Liver (tissue), 3 donors: ENCODE results near the gene PCDH9.

Experiments used
- ATF3 ChIP-seq: IDR thresholded peaks from 2 replicates; pipeline ENCODE4 v1.6.1; 2016; ENCODE audit warnings: antibody characterized with exemption
- CTCF ChIP-seq: fragments of 150-350 bp; IDR thresholded peaks from 2 replicates; pipeline ENCODE4 v1.5.1; 2017; ENCODE audit warnings: improper control_type of control experiment, low read depth, low read length; ENCODE audit not compliant: missing input control
- EGR1 ChIP-seq, 2 donors: IDR thresholded peaks; 2 replicates each; pipeline ENCODE4 v1.6.1; 2016 to 2018; ENCODE audit warnings: antibody characterized with exemption in 2 of 2, low read depth in 2 of 2
- GABPA ChIP-seq, 2 donors: IDR thresholded peaks in 1 of 2; conservative IDR thresholded peaks in 1 of 2; 2 replicates each; pipeline ENCODE4 v1.6.1; 2016; ENCODE audit warnings: antibody characterized with exemption in 2 of 2, mild to moderate bottlenecking in 1 of 2, moderate library complexity in 1 of 2
- MAX ChIP-seq: IDR thresholded peaks from 2 replicates; pipeline ENCODE4 v1.6.1; 2016; ENCODE audit warnings: antibody characterized with exemption
- RAD21 ChIP-seq, 2 donors: IDR thresholded peaks; 2 replicates each; pipeline ENCODE4 v1.6.1; 2016; ENCODE audit warnings: antibody characterized with exemption in 2 of 2, mild to moderate bottlenecking in 2 of 2
- REST ChIP-seq: IDR thresholded peaks from 2 replicates; pipeline ENCODE4 v1.6.1; 2016; ENCODE audit warnings: antibody characterized with exemption, mild to moderate bottlenecking
- RXRA ChIP-seq, 2 donors: IDR thresholded peaks; 2 replicates each; pipeline ENCODE4 v1.6.1; 2017 to 2018; ENCODE audit warnings: antibody characterized with exemption in 2 of 2, mild to moderate bottlenecking in 1 of 2
- SP1 ChIP-seq: IDR thresholded peaks from 2 replicates; pipeline ENCODE4 v1.6.1; 2018; ENCODE audit warnings: antibody characterized with exemption, mild to moderate bottlenecking
- TAF1 ChIP-seq: conservative IDR thresholded peaks from 2 replicates; pipeline ENCODE4 v1.6.1; 2016; ENCODE audit warnings: antibody characterized with exemption, mild to moderate bottlenecking
- YY1 ChIP-seq: IDR thresholded peaks from 2 replicates; pipeline ENCODE4 v1.6.1; 2016; ENCODE audit warnings: antibody characterized with exemption, mild to moderate bottlenecking
- ZBTB33 ChIP-seq: IDR thresholded peaks from 2 replicates; pipeline ENCODE4 v1.6.1; 2016; ENCODE audit warnings: antibody characterized with exemption
- donor health status: healthy.
- donor health status: healthy.

- no peak for TF ChIP-seq CTCF
- TF ChIP-seq EGR1 (IDR thresholded peaks at IDR 0.05; ENCODE audit: low read depth in 2 of 2) = no peak
- TF ChIP-seq GABPA (IDR thresholded peaks at IDR 0.05 in 1 of 2, conservative IDR thresholded peaks at IDR 0.05 in 1 of 2) = no peak
- TF ChIP-seq YY1 = no peak
- TF ChIP-seq RXRA (IDR thresholded peaks at IDR 0.05) = no peak
- TF ChIP-seq REST = no peak
- TF ChIP-seq TAF1 = no peak
- TF ChIP-seq ZBTB33 = no peak
- no peak for TF ChIP-seq RAD21 (IDR thresholded peaks at IDR 0.05)
- no peak for TF ChIP-seq MAX
- no peak for TF ChIP-seq SP1
- no peak for TF ChIP-seq ATF3
Measured at GRCh38 chr13:66821551-66821950, 408.6 kb downstream of the PCDH9 start.
